ENCODE results near the gene EXOSC5. TPM values are rescaled to one million over a fixed set of nuclear protein-coding genes. Genes with fewer than 3 reads are reported as not detected.
"Not testable (repeated sequence)": the region's sequence is repeated elsewhere in the genome, so short reads cannot be mapped to it uniquely, and the experiment has no call there.

EXOSC5 gene
- total RNA-seq, 1 donor from 2014 or later: 12.0 TPM

GRCh38 chr19:41411100-41411967 is 14.2 kb upstream of the EXOSC5 start:
- intact Hi-C loops (cut with DNase I): no loop called here
- no peak for DNase-seq (ENCODE audit: low spot score)
- peak; percentile 14 for ATAC-seq

- DNase-seq (ENCODE audit: low spot score) (no peak), ATAC-seq (no peak)
- intact Hi-C loops (cut with DNase I): no loop called here
Observed at GRCh38 chr19:41410336-41411054, 13.3 kb upstream of the EXOSC5 start.

- intact Hi-C loops (cut with DNase I): no loop called here
- ATAC-seq: no peak
- DNase-seq (ENCODE audit: low spot score): no peak
Observed at GRCh38 chr19:41409288-41409687, 12.1 kb upstream of the EXOSC5 start.

GRCh38 chr19:41408846-41409245 is 11.7 kb upstream of the EXOSC5 start:
- intact Hi-C loops (cut with DNase I); DNase-seq (ENCODE audit: low spot score); ATAC-seq: not testable (repeated sequence)

- DNase-seq (ENCODE audit: low spot score): no peak
- no peak for ATAC-seq
- intact Hi-C loops (cut with DNase I): no loop called here
Observed at GRCh38 chr19:41408256-41408655, 11.1 kb upstream of the EXOSC5 start.

GRCh38 chr19:41407271-41407670 is 10.1 kb upstream of the EXOSC5 start:
- DNase-seq (ENCODE audit: low spot score) (no peak), ATAC-seq (peak; percentile 55)
- intact Hi-C loops (cut with DNase I): no loop called here

- intact Hi-C loops (cut with DNase I): no loop called here
- DNase-seq (ENCODE audit: low spot score) (no peak), ATAC-seq (no peak)
Observed at GRCh38 chr19:41405776-41406175, 8.6 kb upstream of the EXOSC5 start.

- intact Hi-C loops (cut with DNase I): no loop called here
- ATAC-seq: no peak
Observed at GRCh38 chr19:41403181-41403970, 6.2 kb upstream of the EXOSC5 start.

GRCh38 chr19:41402010-41402409 is 4.9 kb upstream of the EXOSC5 start:
- ATAC-seq: no peak
- DNase-seq (ENCODE audit: low spot score): no peak
- intact Hi-C loops (cut with DNase I): no loop called here

More at GRCh38 chr19:41403181-41403970, 6.2 kb upstream of the EXOSC5 start:
- no peak for DNase-seq (ENCODE audit: low spot score)

- no peak for DNase-seq (ENCODE audit: low spot score)
- no peak for ATAC-seq
- intact Hi-C loops (cut with DNase I): no loop called here
Observed at GRCh38 chr19:41401483-41401882, 4.3 kb upstream of the EXOSC5 start.

- DNase-seq (ENCODE audit: low spot score) (no peak), ATAC-seq (no peak)
- intact Hi-C loops (cut with DNase I): no loop called here
Observed at GRCh38 chr19:41399525-41399924, 2.4 kb upstream of the EXOSC5 start.

GRCh38 chr19:41399091-41399490 is 1.9 kb upstream of the EXOSC5 start:
- intact Hi-C loops (cut with DNase I): no loop called here
- DNase-seq (ENCODE audit: low spot score): no peak

GRCh38 chr19:41398598-41398997 is 1.4 kb upstream of the EXOSC5 start:
- no peak for DNase-seq (ENCODE audit: low spot score)
- no peak for ATAC-seq
- intact Hi-C loops (cut with DNase I): no loop called here

More at GRCh38 chr19:41399091-41399490, 1.9 kb upstream of the EXOSC5 start:
- no peak for ATAC-seq

- ATAC-seq (no peak), DNase-seq (ENCODE audit: low spot score) (no peak)
- intact Hi-C loops (cut with DNase I): no loop called here
Observed at GRCh38 chr19:41398050-41398418, 875 bp upstream of the EXOSC5 start.

- intact Hi-C loops (cut with DNase I): no loop called here
- DNase-seq (ENCODE audit: low spot score) (no peak), ATAC-seq (no peak)
Observed at GRCh38 chr19:41395355-41395754, 1.8 kb downstream of the EXOSC5 start.

- ATAC-seq (no peak), DNase-seq (ENCODE audit: low spot score) (no peak)
- intact Hi-C loops (cut with DNase I): no loop called here
Observed at GRCh38 chr19:41392775-41393174, 4.4 kb downstream of the EXOSC5 start.

- ATAC-seq (no peak), DNase-seq (ENCODE audit: low spot score) (no peak)
- intact Hi-C loops (cut with DNase I): no loop called here
Observed at GRCh38 chr19:41391618-41392017, 5.5 kb downstream of the EXOSC5 start.

GRCh38 chr19:41386442-41386841 is 10.7 kb downstream of the EXOSC5 start:
- intact Hi-C loops (cut with DNase I): no loop called here
- DNase-seq (ENCODE audit: low spot score) (no peak), ATAC-seq (peak; percentile 54)

GRCh38 chr19:41384351-41384750 is 12.8 kb downstream of the EXOSC5 start:
- ATAC-seq: no peak
- intact Hi-C loops (cut with DNase I): no loop called here
- DNase-seq (ENCODE audit: low spot score): no peak
